GM10266 (cell line): ENCODE data around the gene FUT6.

Experiments used
- DNase-seq: peaks from one replicate; pipeline ENCODE4 v3.0.0; 2012; ENCODE audit errors: extremely low spot score
- CTCF ChIP-seq: IDR thresholded peaks from 2 replicates; pipeline ENCODE4 v1.5.1; 2012; ENCODE audit warnings: mild to moderate bottlenecking, low read depth; ENCODE audit not compliant: control insufficient read depth, insufficient read depth; ENCODE audit errors: missing control alignments

Gene FUT6

GRCh38 chr19:5809469-5809868 is 30.0 kb downstream of the FUT6 start:
- no peak for DNase-seq
- TF ChIP-seq CTCF, result no peak

GRCh38 chr19:5809053-5809452 is 30.4 kb downstream of the FUT6 start:
- DNase-seq, result no peak

GRCh38 chr19:5808120-5808816 is 31.2 kb downstream of the FUT6 start:
- no peak for DNase-seq
- no peak for TF ChIP-seq CTCF

More at GRCh38 chr19:5809053-5809452, 30.4 kb downstream of the FUT6 start:
- TF ChIP-seq CTCF, result no peak

- no peak for TF ChIP-seq CTCF
- DNase-seq, result no peak
Measured at GRCh38 chr19:5806905-5807304, 32.6 kb downstream of the FUT6 start.

GRCh38 chr19:5806133-5806489 is 33.4 kb downstream of the FUT6 start:
- TF ChIP-seq CTCF, result no peak
- DNase-seq, result no peak

GRCh38 chr19:5805462-5806132 is 33.9 kb downstream of the FUT6 start:
- DNase-seq, result peak; percentile 84
- TF ChIP-seq CTCF, result peak; percentile 67
